OCI-M2 (cell line): ENCODE data around the gene PYDC2.
"Not testable (repeated sequence)": the region's sequence is repeated elsewhere in the genome, so short reads cannot be mapped to it uniquely, and the experiment has no call there.

ENCODE experiments used
- DNase-seq: peaks from one replicate; lab custom pipeline; 2025; ENCODE audit not compliant: unreplicated experiment; lab: John Stamatoyannopoulos, UW

Gene PYDC2

DNA sequence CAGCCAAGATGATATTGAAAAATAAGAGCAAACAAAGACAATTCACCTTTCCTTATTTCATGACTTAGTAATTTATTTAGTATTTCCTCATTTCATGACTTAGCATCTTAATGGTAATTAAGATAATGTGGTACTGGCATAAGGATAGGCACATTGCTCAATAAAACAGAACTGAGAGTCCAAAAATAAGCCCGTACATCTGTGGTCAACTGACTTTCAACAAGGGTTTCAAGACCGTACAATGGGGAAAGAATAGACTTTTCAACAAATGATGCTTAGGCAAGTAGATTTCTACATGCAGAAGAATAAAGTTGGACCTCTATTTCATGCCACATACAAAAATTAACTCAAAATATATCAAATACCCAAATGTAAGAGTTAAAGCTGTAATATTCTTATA is 603 bp upstream of the PYDC2 start:
- no peak for DNase-seq

- no peak for DNase-seq
Measured at GRCh38 chr3:191470080-191470479, 9.1 kb downstream of the PYDC2 start.

DNA sequence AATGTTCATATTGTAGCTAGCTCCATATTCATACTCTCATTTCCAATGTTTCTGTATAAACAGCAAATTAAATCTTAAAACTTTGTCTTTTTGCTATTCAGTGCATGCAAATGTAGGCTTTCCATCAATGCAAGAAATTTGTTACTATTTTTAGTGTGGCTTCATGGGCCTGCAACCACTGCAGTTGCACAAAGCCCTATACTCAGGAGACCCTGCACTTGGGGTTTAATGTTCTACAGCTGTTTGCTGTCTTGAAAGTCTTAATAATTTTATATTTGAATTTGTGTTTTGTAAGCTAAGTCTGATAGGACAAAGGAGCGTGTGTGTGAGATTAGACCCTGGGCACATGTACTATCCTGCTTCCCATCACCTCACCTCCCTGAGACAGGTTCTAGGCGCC is 9.6 kb downstream of the PYDC2 start:
- no peak for DNase-seq

DNA sequence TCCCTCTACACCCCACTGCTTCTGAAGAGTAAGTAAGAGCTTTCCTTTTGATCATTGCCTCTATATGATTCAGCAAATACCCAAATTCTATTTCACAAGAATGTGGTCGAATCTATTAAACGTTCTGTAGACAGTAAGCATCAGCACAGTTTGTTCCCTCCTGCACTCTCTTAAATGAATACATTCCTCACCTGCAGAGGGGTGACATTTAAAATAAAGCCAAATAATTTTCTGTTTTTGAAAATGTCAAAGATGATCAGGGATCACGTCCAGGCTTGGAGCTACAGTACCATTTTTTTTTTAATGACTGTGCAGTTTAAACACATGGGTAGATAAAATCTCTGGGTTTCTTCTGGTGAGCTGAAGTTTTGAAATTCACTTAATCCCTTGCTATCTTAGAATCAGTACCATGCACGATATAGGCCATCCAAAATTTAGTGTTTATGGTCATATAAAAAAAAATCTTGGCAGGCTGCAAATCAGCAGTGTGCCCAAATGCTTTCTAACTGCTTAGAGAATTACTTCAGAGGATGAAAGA is 12.8 kb downstream of the PYDC2 start:
- DNase-seq: no peak

DNA sequence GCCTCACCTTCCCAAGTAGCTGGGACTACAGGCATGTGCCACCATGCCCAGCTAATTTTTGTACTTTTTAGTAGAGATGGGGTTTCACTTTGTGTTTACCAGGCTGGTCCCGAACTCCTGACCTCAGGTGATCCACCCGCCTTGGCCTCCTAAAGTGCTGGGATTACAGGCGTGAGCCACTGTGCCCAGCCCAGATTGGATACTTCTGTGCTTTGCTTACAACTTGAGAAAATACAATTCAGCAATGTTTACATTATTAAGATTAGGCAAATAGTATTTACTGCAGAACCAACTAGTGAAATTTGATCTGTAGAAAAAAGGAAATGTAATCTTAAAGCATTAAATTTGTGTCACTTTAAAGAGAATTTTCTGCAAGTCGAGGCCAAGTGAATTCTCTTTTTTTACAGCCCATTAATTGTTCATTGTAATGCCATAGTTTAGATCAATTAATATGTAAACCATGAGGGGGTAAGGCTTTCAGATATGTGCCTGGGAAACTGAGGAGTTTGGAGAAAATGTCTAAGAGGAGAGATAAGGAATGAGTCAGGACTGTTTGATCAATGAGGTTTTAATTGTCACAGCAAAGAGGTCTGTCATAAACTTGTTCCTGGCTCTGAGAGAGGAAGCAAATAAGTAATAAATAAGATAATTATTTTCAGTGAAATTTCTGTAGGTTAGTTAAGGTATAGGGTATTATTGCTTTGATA is 15.3 kb downstream of the PYDC2 start:
- no peak for DNase-seq

DNA sequence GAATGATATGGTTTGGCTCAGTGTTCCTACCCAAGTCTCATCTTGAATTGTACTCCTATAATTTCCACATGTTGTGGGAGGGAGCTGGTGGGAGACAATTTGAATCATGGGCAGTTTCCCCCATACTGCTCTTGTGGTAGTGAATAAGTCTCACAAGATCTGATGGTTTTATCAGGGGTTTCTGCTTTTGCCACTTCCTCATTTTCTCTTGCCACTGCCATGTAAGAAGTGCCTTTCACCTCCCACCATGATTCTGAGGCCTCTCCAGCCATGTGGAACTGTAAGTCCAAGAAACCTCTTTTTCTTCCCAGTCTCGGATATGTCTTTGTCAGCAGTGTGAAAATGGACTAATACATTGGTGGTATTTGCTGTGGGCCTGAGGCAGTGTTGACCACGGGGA is 23.0 kb downstream of the PYDC2 start:
- not testable (repeated sequence) for DNase-seq

- DNase-seq: no peak
Measured at GRCh38 chr3:191484461-191484860, 23.5 kb downstream of the PYDC2 start.

GRCh38 chr3:191492601-191493000 is 31.6 kb downstream of the PYDC2 start:
- DNase-seq: no peak

- DNase-seq: no peak
Measured at GRCh38 chr3:191493336-191493735, 32.4 kb downstream of the PYDC2 start.

DNA sequence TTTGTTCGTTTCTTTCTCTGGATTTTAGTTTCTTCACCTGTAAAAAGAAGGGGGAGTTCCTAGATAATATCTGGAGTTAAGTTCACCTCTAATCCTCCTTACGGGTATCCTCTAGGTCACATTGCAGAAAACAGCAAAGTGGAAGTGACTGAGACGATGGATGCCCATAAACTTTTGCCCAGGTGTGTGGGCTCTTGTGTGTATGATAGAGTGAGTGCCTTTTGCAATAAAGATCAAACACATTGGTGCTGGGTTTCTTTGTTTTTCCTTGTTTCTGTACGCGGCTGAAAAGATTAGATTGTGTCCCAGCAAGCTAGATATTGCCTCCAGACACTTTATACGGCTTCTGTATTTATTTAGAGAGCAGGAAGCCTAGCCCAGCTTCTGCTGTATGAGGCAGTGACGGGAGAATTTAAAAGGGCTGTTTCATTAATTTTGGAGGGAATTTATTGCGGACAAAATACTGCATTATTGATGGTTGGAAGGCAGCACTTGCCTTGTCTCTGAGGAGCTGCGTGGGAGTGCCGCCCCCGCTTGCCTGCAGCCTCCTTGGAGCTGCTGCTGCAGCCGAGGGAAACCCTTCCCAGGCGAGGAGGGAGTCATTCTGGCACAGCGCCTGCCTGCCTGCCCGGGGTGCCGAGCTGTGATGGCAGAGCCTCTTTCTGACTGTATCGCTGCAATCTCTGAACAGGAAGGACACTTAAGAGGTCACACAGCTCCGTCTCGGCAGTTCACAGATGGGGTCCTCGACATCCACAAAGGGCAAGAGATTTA is 38.5 kb downstream of the PYDC2 start:
- DNase-seq: no peak

DNA sequence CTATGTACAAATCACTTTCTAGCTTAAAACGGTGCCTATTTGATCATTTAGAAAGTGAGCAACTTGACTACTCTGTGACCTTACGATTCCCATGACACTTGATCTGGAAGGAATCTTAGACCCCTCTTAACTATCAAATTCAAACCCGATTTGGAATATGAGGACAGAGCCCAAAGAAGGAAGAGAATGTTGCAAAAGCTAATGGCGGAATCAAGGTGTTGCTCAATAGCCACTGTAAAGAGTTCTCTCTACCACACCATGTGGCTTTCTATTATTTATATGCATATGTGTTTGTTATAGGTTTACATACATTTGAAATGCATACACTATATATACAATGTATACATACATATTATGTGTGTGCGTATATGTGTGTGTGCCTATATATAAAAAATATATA is 39.9 kb downstream of the PYDC2 start:
- no peak for DNase-seq

GRCh38 chr3:191502583-191502982 is 41.6 kb downstream of the PYDC2 start:
- no peak for DNase-seq

DNA sequence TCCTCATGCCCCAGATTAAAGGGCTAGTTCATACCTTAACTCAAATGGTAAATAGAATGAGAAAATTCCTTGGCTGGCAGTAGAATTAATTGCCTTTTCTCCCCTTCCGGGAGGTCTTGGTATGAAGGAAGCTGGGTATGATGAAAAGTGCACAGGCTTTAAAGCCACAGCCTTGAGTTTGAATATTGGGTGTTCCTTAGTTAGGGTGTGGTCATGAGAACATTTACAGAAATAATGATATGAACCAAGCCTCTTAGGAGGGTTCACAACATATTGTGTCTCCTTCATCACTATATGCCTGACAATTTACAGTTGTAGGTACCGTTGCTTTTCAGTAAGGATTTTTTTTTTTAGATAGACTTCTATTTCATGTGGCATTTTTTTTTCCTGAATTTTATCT is 48.1 kb downstream of the PYDC2 start:
- DNase-seq: no peak
